RWPE1 (cell line): ENCODE measurements around the gene PPIB.

ENCODE experiments used
- CTCF ChIA-PET: fragments of 350-600 bp; sonication (Branson Sonifier 250); formaldehyde crosslinking; extraction: SDS; loops from one replicate; lab custom pipeline; 2021; lab: Yijun Ruan, JAX
- POLR2A ChIA-PET: fragments of 400-600 bp; formaldehyde crosslinking; extraction: SDS; loops from one replicate; lab custom pipeline; 2020; ENCODE audit warnings: antibody characterized with exemption; ENCODE audit not compliant: low non-redundant PET; lab: Yijun Ruan, JAX
- DNase-seq: peaks from one replicate; pipeline ENCODE4 v3.0.0; 2012; ENCODE audit warnings: low spot score
- H3K27ac ChIP-seq: fragments of 450-650 bp; 2 replicates; pipeline ENCODE4 v1.5.1; 2017
- CTCF ChIP-seq: fragments of 450-650 bp; conservative IDR thresholded peaks from 2 replicates; pipeline ENCODE4 v1.5.1; 2017; ENCODE audit warnings: low read depth, mild to moderate bottlenecking

Gene PPIB

GRCh38 chr15:64134345-64134829, 28.4 kb downstream of the PPIB start:
- CTCF ChIA-PET = interaction anchor here (1.0 kb wide), 1 partner anchor 19 kb away, joined by 3 read pairs; no protein-coding TSS in a partner anchor
- no peak for TF ChIP-seq CTCF
- DNase-seq = no peak
- H3K27ac ChIP-seq = no peak overlapping the region
- POLR2A ChIA-PET = no interaction called here

DNA sequence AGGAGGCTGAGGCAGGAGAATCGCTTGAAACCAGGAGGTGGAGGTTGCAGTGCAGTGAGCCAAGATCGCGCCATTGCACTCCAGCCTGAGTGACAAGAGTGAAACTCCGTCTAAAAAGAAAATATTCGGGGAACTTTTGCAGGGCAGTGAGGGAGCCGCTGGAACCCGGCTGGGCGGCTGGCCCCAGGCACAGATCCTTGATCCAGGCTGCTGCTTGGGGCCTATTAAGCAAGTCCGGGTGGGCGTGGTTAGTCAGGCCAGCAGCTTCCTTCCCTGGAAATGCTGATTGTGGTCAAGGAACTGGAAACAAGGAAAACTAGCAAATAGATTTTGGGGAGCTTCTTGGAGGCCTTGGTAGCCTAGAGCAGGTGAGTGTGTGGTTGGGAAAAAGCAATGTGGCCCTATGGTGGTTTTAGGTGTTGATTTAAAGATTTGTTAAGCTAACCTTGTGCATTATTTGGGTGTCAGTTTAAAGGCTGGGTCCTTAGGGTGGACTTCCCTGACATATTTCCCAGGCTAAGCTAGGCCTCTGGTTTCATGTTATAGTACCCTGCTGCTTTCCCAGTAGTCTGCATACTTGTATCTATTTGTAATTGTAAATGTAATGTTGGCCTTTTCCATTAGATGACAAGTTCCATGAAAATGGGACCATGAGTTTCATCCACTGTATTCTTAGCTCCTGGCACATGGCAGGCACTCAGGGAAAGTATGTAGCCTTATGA, 29.0 kb downstream of the PPIB start:
- CTCF ChIA-PET = interaction anchor here (0.6 to 1.0 kb wide), 2 partner anchors 19 to 524 kb away, joined by 3 to 5 read pairs; no protein-coding TSS in a partner anchor
- no peak for DNase-seq
- POLR2A ChIA-PET = no interaction called here
- H3K27ac ChIP-seq = no peak overlapping the region
- no peak for TF ChIP-seq CTCF

GRCh38 chr15:64132217-64132616, 30.6 kb downstream of the PPIB start:
- no peak for DNase-seq
- ChIA-PET CTCF (interaction anchor here (1.2 to 2.1 kb wide), 2 partner anchors 15 to 21 kb away, joined by 4 to 7 read pairs; no protein-coding TSS in a partner anchor), POLR2A (no interaction called here)
- TF ChIP-seq CTCF = no peak
- H3K27ac ChIP-seq = no peak overlapping the region

DNA sequence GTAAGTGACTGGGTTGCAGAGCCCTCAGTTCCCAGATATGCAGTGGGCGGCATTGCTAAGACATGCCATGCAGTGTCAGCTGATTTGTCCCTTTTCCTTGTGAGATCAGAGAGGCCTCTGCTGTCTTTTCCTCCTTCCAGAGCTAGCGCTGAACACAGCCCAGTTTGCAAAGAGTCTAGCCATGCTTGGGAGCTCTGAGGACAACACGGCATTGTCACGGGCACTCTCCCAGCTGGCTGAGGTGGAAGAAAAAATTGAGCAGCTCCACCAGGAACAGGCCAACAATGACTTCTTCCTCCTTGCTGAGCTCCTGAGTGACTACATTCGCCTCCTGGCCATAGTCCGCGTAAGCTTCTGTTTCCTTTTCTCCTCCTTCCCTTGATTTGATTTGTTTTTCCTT, 31.3 kb downstream of the PPIB start:
- no peak overlapping the region for H3K27ac ChIP-seq
- TF ChIP-seq CTCF = no peak
- POLR2A ChIA-PET = no interaction called here
- no peak for DNase-seq
- CTCF ChIA-PET = interaction anchor here (0.9 to 2.1 kb wide), 4 partner anchors 9 to 22 kb away, joined by 3 to 7 read pairs (median 4); no protein-coding TSS in a partner anchor

- POLR2A ChIA-PET = no interaction called here
- no peak overlapping the region for H3K27ac ChIP-seq
- CTCF ChIA-PET = interaction anchor here (0.6 to 2.1 kb wide), 2 partner anchors 23 to 51 kb away, joined by 3 to 7 read pairs; no protein-coding TSS in a partner anchor
- no peak for DNase-seq
- TF ChIP-seq CTCF = no peak
These were observed 32.7 kb downstream of the PPIB start for GRCh38 chr15:64130159-64130558.

GRCh38 chr15:64127521-64128270, 35.1 kb downstream of the PPIB start:
- DNase-seq = no peak
- CTCF ChIA-PET = no interaction called here
- POLR2A ChIA-PET = no interaction called here
- no peak overlapping the region for H3K27ac ChIP-seq
- no peak for TF ChIP-seq CTCF
